ENCODE results near the gene RPL11.
"Not testable (repeated sequence)": the region's sequence is repeated elsewhere in the genome, so short reads cannot be mapped to it uniquely, and the experiment has no call there.

The RPL11 gene

DNA sequence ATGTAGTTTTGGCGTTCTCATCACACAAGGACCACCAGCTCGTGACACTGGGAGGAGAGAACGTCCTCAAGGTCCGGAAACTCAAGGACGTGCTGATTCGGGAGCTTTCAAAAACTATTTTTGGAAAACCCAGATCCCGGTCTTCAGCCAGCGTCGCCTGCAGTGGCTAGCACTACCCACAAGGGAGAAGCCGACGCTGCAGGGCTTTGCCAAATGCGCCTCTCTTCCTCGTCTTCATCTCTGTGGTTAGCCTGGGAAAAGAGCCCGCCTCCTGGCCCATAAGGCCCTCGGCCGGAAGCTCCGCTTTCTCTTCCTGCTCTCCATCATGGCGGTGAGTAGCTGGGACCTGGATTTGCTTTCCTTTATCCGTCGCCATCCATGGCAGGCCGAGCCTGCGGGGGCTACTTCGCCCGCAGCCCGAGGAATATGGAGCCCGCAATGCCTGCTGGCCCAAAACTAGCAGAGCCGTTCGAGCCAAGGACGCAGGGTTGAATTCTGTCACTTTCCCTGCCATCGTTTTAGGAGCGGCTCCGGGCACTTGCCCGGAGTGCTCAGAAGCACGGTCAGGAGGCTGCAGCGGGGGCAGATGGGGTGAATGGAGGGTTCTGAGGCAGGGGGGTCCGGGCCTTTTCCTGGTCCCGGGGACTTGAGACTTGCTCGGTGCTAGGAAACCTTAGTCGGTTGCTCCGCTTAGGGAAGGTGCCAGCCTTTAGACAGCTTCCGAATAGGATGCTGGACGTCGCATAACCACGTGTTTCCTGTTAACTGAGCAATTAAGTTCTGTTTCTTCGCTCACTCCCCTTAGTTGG is at the start of gene RPL11:
Gene RPL11 (plus strand): TSS at position 308 of the 809 bp plus-strand sequence. CDS start 18 bp downstream, at position 326.
- peak; percentile 99 for DNase-seq

DNA sequence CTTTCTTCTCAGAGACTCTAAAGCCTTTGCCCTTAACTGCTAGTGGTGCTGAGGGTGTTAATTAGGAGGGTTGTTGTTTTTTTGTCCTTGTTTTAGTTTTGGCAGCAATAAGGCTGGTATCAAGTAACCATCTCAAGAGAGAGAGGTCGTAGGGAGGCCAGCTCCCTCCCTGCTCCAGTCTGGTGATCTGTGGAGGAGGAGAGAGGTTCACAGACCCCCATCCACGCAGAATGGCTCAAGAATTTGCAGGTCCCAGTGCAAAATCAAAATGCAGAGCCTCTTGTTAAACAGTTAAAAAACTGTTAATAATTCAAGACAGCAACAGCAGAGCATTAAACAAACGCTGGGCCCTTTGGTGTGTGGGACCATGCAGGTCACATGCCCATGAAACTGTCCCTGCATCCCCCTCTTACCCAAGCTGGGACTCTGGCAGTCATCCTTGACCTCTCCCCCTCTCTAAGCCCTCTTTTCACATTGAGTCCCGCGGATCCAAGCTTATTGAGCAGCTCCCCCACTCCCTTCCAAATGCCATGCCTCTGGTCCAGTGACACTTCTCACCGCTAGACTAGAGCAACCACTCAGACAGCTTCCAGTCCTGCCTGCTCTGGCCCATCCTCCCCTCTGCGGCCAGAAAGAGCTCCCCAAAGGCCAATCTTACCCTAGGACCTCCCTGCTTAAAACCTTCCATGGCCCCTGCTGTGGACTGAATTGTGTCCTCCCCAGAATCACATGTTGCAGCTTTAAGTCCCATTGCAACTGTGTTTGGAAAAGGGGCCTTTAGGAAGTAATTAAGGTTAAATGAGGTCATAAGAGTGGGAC is 47.7 kb upstream of the RPL11 start:
- peak; percentile 59 for DNase-seq

DNA sequence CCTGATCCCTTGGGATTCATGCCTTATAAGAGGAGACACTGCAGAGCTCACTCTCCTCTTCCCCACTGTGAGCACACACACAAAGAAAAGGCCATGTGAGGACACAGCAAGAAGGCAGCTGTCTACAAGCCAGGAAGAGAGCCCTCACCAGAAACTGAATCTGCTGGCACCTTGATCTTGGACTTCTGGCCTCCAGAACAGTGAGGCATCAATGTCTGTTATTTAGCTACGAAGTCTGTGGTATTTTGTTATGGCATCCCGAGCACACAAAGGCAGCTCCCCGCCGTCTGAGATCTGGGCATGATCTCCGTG is 47.1 kb upstream of the RPL11 start:
- peak; percentile 57 for DNase-seq

DNA sequence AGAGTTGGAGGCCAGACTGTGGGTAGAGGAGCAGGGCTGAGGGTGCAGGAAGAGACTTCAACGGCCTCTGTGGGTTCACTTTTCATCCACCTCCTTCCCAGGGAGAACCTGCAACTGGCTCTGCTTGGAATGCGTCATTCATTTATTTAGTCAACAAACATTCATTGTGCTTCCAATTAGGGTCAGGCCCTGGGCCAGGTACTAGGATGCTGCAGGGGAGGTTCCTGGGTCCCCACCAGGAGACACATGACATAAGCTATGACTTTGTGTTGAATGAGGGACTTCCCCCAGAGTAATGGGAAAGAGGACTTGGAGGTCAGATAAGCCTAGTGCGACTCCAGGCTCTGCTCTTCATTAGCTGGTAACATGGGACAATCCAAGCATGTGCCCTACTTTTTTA is 46.3 kb upstream of the RPL11 start:
- DNase-seq, result no peak

DNA sequence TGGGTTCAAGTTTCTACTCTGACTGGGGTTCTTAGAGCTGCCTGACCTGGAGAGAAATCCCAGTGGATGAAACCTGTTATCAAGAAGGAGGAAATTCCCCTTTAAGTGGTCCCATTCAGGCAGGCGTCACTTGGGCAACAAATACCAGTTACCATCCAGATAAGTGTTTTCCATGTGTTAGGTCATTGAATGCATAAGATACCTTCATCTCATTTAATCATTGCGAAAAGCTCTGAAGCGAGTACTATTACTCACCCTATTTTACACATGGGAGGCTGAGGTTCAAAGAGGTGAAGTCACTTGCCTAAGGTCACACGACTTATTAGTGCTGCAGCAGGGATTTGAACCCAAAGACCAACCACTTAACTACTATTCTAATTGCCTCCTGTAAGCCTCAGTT is 45.5 kb upstream of the RPL11 start:
- DNase-seq, result no peak

DNA sequence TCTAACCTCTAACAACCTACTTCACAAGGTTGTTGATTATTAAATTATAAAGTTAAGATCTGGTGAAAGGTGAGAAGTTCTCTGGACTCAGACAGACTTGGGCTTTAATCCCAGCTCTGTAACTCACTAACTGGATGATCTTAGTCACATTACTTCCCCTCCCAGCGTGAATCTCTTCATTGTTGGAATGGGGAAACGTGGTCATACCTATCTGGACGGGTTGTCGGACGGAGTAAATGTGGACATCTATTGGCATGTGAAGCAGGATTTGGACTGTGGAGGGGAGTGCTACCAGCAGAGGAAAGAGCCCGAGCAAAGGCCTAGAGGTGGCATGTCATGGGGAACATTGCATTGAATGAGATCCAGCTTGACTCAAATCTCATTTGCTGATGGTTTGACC is 45.1 kb upstream of the RPL11 start:
- peak; percentile 58 for DNase-seq

DNA sequence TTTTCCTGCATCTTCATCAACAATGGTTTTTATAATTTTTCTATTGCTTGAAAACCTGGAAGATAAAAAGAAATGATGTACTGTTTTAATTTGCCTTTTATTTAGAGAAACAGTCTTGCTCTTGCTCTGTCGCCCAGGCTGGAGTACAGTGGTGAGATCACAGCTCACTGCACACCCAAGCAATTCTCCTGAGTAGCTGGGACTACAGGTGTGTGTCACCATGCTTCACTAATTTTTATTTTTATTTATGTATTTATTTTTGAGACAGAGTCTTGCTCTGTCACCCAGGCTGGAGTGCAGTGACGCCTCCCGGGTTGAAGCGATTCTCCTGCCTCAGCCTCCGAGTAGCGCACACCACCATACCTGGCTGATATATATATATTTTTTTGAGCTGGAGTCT is 43.0 kb upstream of the RPL11 start:
- no peak for DNase-seq

DNA sequence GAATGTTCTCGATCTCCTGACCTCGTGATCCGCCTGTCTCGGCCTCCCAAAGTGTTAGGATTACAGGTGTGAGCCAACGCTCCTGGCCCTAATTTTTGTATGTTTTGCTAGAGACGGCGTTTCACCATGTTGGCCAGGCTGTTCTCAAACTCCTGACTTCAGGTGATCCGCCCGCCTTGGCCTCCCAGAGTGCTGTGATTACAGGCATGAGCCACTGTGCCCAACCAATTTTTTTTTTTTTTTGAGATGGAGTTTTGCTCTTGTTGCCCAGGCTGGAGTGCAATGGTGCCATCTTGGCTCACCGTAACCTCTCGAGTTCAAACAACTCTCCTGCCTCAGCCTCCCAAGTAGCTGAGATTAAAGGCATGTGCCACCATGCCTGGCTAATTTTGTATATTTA is 42.4 kb upstream of the RPL11 start:
- not testable (repeated sequence) for DNase-seq

DNA sequence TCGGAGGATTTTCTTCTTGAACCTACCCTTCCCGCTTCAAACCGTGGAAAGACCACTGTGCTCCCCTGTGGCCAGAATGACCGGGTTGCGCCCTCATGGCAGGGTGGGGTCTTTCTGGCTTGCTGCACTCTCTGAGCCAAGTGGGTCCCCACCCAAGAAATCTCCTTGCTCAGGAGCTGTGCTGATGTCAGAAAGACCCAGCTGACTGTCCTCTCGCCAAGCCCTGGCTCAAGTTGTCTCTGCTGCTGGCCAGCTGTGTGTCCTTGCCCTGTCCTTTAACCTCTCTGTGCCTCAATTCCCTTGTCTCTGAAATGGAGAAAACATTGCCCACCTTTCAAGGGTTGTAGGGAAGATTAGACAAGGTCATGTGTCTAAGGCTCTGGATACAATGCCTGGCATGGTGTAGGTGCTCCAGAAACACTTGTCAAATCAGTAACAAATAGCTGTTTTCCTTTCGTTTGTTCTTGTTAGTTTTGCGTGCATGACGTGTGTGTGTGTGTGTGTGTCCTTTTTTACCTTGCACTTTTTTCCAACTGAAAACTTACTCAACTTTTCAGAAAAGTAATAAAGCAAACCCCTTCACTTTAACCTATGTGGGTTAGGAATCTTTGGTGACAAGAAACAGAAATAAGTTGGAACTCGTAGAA is 41.1 kb upstream of the RPL11 start:
- no peak for DNase-seq

DNA sequence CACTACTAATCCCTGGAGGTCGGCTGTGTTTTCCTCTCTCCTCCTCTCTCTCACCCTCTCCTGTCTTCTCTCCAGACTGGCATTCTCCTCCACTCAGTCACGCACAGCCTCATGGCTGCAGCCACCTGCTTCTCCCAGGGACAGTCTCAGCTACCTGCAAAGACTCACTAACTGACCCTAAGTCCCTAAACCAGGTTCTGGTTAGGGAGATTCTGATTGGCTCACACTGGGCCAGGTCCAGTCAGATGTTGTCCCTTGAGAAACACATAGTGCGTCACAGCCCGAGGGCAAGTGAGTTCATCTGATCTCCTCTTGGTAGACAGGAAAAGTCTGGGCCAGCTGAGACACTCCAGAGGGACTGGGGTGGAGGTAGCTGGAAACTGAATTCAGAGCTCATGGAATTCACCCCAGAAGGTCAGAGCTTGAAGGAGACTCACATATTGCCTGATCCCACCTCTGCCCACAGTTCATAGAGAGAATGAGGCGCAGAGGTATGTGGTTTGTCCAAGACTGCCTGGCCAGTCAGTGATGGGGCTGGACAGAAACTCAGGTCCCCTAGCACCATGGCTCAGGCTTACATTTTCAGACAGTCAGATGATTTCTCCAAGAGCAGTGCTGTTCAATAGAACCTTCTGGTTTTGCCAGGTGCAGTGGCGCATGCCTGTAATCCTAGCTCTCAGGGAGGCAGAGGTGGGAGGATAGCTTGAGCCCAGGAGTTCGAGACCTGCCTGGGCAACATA is 40.4 kb upstream of the RPL11 start:
- DNase-seq, result peak; percentile 53

DNA sequence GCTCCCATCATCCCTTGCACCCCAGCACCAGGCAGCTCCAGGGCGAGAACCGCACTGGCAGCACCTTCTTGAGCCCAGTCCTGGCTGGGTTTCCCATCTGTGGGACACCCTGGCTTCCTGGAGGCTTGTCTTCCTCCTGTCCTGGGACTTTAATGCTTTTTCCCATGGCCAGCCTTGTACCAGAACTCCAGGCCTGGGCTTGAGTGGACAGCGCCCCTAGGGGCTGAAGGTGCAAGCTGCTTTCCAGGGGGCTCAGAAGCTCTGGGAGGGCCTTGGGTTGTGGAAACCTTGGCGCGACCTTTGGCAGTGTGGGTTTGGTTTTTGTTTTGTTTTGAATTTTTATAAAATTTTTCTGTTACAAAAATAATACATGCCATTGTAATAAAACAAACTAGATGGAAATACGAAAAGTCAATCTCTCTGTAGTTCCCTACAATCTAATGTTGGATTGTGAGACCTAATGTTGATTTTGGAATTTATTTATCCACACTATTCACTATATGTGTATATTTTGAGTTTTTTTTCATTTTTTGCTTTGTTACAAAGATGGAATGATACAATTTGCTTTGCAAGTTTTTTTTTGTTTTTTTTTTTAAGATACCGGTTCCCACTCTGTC is 33.8 kb upstream of the RPL11 start:
- DNase-seq, result peak; percentile 84

DNA sequence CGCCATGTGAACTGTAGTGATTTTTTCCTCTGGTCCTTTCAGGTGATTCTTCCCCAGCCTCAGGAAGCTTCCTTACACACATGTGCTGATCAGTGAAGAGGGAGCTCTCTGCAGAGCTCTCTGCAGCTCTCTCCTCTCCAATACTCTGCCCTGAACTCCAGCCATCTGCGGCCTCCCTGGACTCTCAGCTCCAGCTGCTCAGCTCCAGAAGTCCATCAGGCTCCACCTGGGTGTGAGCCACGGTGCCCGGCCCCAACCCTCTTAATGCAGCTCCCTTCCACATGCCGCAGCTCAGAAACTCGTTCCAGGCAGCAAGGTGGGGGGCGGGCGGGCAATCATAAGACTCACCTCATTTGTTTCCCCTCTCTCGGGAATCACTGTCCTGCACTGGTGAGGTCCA is 30.9 kb upstream of the RPL11 start:
- DNase-seq, result no peak

DNA sequence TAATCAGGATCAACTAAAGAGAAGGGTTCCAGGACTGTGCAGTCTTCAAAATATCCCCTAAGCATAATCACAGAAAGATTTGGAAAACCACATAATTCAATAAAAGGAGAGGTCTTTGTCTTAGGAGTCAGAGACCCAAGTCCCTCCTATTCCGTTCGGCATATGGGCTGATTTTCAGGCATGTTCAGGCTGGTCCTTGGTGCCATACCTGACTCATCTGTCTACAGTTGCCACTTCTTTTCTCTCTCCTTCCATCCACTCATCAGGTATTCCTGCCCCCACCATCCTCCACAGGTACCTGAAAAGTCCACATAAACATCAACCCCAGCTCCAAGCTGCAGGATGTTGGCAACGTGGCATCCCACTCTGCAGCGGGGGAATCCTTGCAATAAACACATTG is 29.7 kb upstream of the RPL11 start:
- DNase-seq, result no peak

DNA sequence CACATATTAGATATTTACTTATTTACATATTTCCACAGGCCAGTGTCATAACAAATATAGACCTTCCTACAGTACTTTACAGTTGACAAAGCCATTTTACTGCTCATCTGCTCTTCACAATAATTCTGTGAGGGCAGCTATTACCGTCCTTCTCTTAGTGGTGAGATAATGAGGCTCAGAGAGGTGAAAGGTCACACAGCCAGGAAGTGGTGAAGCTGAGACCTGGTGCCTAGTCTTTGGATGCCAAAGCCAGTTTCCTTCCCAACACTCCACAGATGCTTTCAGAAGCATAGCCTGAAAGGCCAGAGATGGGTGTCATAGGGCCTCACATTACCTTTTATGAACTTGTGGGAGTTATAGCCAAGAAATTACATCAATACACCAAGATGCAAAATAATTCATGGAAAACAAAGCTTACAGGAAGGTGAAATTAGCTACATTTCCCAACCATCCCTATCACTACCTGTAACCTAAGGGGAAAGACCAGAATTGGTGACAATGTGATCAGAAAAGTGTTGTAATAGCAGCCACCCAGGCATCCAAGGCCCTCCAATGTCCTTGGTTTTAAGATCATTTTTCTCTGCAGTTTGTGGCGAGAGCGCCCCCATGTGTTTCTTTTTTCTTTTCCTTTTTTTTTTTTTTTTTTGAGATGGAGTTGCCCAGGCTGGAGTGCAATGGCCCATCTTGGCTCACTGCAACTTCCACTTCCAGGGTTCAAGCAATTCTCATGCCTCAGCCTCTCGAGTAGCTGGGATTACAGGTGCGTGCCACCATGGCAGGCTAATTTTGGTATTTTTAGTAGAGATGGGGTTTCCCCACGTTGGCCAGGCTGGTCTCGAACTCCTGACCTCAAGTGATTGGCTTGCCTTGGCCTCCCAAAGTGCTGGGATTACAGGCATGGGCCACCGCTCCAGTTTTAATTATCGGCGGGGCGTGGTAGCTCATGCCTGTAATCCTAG is 26.5 kb upstream of the RPL11 start:
- DNase-seq, result peak; percentile 50

DNA sequence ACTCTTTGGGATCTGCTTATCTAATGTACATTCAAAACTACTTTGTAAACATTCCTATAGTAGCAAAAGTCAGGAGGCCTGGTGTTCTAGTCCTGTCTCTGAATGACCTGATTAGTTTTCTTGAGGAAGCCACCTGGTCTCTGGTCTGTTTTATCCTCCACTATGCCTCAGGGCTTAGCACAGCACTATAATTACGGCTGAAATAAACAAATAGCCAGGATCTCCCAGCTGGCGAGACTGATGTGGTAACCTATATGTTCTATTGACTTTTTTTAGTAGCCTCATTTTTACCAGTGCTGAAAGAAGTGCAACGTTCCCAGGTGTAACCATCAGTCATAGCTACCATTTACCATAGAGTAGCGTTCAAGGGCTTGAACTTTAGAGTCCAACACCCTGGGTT is 24.2 kb upstream of the RPL11 start:
- DNase-seq, result peak; percentile 35

DNA sequence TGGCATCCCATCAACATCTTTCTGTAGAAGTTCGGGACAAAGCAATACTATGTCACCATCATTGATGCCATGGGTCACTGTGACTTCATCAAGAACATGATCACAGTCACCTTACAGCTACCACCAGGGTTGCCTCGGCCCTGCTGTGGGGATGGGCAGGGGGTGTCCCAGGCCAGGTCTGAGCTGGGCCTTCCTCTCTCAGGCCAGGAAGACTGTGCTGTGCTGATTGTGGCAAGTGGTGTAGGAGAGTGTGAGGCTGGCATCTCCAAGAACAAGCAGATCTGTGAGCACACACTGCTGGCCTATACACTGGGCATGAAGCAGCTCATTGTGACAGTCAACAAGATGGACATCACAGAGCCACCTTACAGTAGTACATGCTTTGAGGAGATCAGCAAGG is 20.9 kb upstream of the RPL11 start:
- DNase-seq, result no peak

DNA sequence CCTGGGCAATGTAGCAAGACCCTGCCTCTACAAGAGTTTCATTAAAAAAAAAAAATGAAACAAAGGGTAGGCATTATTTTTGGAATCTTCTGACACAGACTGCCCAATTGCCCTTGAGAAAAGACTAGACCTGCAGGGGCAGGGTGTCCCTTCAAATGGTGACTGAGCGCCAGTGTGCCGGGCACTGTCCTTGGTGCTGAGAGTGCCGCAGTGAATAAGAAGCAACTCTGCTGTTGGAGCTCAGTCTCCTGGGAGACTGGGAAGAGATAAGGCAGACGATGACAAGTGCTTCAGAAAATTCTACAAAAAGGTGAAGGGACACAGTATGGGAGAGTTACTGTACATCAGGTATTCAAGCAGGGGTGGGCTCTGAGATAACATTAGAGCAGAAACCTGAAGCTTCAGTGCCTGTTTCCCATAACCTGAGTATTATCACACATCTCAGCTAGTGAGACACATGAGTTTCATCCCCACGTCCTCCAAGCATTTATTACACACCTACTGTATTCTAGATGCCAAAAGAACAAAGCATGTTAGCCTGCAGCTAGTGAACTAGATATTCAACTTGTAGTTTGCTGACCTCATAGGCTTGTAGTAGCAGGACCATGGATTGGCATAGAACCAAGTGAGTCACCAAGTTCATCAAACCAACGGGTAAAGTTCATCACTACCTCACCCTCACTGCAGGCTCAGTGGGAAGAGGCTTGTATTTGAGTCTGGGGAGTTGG is 18.4 kb upstream of the RPL11 start:
- no peak for DNase-seq

DNA sequence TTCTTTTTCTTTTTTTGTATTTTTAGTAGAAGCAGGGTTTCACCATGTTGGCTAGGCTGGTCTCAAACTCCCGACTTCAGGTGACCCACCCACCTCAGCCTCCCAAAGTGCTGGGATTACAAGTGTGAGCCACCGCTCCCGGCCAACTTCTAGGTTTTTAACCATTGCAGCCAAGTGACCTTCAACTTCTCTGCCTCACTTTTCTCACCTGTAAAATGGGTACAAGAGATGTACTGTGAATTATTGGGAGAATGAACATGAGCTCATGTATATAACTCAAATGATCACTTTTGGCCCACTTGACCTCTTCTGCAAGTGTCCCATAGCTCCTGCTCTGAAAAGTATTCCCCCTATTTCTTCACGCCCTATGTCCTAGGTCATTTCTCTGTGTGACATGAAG is 11.8 kb upstream of the RPL11 start:
- no peak for DNase-seq

DNA sequence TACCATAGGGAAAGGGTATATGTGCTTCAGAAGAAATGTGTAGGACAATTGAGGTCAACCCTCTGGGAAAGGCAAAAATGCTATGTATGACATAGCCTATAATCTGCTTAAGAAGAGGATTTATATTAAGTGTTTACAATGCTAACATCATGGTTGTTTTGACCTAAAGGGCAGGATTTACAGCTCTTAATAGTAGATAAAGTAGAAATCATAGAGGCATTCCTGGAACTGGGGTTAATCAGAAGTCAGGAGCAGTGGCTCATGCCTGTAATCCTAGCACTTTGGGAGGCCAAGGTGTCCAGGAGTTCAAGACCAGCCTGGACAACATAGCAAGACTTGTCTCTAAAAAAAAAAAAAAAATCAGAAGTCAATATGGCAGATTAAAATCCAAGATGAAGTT is 8.7 kb upstream of the RPL11 start:
- DNase-seq, result peak; percentile 40

DNA sequence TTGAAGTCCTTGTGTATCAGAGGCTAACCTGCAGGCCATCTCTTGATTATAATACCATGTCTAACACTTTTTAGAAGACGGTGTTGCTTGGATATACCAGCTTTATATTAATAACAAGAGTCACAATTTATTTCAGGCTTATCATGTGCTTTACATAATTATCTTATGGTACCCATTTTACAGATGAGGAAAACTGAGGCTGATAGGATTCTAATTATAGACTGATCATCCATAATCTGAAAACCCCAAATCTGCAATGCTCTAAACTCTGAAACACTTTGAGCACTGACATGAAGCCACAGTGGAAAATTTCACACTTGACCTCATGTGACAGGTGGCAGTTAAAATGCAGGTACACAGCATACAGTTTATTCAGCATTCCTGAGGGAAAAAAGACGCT is 7.2 kb upstream of the RPL11 start:
- DNase-seq, result no peak

DNA sequence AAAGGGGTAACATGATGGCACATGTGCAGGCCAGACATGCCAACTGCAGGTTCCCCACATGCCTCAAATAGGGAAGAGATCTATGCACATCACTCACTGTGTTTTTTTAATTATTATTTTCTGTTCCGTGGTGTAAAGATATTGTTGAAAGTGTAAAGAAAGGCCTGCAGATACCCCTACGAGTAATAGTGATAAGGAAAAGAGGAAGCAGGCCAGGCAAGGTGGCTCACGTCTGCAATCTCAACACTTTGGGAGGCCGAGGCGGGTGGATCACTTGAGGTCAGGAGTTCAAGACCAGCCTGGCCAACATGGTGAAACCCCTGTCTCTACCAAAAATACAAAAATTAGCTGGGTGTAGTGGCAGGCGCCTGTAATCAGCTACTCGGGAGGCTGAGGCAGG is 6.4 kb upstream of the RPL11 start:
- DNase-seq, result not testable (repeated sequence)

All from NCI-H82 (cell line).